ENCODE results near the gene CD84.
"Not testable (repeated sequence)": the region's sequence is repeated elsewhere in the genome, so short reads cannot be mapped to it uniquely, and the experiment has no call there.

CD84 gene

DNA sequence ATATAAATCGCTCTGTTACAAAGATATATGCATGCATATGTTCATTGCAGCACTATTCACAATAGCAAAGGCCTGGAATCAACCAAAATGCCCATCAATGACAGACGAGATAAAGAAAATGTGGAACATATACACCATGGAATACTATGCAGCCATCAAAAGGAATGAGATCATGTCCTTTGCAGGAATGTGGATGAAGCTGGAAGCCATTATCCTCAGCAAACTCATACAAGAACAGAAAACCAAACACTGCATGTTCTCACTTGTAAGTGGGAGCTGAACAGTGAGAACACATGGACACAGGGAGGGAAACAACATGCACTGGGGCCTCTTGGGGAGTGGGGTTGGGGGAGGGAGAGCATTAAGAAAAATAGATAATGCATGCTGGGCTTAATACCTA lies 61.8 kb downstream of the CD84 start:
- DNase-seq (ENCODE audit: low spot score): not testable (repeated sequence)

DNA sequence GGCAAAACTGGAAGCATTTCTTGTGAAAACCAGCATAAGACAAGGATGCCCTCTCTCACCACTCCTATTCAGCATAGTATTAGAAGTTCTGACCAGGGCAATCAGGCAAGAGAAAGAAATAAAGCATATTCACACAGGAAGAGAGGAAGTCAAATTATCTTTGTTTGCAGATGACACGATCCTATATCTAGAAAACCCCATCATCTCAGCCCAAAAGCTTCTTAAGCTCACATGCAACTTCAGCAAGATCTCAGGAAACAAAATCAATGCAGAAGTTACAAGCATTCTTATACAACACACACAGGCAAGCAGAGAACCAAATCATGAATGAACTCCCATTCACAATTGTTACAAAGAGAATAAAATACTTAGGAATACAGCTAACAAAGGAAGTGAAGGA lies 63.4 kb downstream of the CD84 start:
- not testable (repeated sequence) for DNase-seq (ENCODE audit: low spot score)

DNA sequence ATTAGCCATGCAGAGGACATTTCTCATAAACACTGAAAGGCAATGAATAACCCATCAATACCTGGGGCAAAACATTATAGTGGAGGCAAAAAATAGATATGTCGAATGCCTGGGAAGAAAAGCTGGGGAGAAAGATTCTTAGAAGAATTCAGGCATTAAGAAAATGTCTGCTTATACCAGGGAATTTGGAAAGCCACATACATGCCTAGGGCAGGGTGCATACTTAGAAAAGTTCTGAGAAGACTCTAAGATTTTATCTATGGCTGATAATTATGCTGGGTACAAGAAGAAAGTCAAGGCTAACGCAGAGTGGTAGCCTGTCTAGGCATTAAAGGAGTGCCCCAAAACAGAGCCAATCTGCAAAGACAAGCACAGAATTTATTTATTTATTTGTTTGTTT lies 74.6 kb downstream of the CD84 start:
- no peak for DNase-seq (ENCODE audit: low spot score)

DNA sequence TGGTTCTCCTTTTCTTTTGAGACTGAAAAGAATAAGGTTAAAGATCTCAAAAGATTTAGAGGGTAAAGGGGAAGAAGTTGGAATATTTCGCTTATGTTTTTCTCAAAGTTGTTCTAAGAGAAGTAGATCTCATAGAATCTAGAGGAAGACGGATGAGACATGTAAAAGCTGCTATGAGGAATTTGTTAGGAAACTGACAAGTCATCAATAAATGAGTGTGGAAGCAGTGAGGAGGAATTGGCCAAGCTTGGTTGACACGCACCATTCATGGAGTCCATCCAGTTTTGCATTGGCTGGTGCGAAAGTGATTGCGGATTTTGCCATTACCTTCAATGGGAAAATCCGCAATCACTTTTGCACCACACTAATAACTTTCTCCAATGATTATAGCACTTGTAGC lies 76.2 kb downstream of the CD84 start:
- DNase-seq (ENCODE audit: low spot score): no peak

DNA sequence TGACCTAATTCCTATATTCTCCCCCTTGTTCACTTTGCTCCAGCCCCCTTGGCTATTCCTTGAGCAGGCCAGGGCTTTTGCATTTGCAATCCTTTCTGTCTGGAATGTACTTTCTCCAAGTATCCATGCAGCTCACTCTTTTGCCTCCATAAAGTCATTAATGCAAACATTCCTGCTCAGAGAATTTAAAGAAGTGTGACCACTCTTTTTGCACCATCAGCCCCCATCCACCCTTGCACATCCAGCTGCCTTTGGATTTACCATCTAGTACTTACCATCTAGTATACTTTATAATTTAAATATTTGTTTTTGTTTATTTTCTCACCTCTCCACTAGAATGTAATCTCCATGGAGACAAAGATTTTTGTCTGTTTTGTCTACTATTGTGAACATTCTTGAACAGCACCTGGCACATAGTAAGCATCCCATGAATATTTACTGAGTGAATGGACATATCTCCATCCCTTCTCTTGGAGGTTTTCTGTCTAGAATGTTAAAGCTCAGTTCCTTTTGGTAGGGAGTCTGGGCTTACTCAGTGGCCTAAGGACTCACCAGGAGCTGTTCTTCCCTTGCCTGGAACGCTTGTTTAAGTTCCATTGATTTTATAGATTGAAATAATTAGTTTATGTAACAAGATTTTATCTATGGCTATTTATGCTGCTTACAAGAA lies 78.8 kb downstream of the CD84 start:
- no peak for DNase-seq (ENCODE audit: low spot score)

DNA sequence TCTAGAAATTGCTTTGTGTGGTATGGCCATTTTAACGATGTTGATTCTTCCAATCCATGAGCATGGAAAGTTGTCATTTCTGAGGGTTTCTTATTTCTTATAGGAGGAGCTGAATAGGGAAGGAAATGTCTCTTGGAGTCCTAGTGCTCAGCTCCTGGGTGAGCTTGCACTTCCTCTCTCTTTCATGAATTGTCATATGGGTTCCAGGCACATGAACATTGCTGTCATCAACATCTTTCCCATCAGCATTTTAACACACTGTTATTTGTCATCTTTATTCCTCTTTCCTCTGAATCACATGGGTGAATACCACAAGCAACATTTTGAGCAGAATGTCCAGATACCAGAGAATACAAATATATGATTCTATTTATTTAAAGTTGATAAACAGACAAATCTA lies 79.7 kb downstream of the CD84 start:
- DNase-seq (ENCODE audit: low spot score): no peak

DNA sequence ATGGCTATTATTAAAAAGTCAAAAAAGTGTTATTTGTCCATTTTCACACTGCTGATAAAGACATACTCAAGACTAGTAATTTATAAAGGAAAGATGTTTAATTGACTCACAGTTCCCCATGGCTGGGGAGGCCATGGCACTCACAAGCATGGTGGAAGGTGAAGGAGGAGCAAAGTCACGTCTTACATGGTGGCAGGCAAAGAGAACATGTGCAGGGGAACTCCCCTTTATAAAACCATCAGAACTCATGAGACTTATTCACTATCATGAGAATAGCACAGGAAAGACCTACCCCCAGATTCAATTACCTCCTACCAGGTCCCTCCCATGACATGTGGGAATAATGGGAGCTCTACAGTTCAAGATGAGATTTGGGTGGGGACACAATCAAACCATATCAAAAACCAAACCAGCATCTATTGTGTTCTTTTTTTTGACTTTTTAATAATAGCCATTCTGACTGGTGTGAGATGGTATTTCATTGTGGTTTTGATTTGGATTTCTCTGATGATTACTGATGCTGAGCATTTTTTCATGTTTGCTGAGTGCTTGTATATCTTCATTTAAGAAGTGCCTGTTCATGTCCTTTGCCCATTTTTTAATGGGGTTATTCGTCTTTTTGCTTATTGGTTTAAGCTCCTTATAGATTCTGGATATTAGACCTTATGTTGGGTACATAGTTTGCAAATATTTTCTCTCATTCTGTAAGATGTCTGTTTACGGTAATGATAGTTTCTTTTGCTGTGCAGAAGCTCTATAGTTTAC lies 80.8 kb downstream of the CD84 start:
- not testable (repeated sequence) for DNase-seq (ENCODE audit: low spot score)

DNA sequence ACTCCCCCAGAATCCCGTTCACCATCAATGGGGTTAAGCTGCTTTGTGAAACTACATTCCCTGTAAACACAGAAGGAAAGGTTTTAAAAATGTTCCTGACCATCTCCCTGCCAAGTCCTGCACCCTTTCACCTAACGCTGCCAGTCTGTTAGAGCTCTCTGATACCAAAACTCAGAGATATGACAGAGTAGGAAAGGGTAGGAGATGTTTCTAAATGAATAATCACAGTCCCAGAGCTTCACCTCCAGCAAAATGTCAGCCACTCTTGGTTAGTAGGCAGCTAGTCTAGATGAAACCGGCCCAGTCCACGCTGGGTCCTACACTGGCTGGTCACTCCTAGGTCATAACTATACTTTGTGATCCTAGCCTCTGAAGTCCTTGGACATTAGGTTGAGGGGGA lies 83.0 kb downstream of the CD84 start:
- no peak for DNase-seq (ENCODE audit: low spot score)

DNA sequence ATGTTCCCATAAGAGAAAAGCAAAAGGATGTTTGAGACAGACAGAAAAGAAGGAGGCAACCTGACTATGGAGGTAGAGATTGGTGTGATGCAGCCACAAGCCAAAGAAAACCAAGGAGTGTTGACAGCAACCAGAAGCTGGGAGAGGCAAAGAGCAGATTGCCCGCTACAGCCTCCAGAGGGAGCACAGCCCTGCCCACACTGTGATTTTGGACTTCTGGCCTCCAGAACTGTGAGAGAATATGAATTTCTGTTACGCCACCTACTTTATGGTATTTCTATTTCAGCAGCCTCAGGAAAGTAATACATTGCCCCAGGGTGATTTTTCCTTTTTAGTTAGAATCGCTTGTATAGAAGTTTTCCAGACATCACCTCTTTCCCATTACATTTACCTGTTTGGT lies 84.7 kb downstream of the CD84 start:
- peak; percentile 2 for DNase-seq (ENCODE audit: low spot score)

DNA sequence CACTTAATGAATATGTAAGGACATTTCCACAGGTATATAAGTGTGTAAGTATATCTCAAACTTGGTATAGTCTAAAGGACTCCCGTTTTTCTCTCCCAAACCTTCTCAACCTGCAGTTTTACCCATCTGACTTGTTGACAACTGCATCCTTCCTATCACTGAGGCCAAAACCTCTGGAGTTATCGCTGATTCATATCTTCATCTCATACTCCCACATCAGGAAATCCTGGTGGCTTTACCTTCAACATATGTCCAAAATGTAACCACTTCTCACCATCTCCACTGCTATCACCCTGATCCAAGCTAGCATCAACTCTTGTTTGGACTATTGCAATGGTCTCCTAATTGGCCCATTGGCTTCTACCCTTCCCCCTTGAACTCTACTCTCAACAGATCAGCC lies 86.7 kb downstream of the CD84 start:
- DNase-seq (ENCODE audit: low spot score): no peak

DNA sequence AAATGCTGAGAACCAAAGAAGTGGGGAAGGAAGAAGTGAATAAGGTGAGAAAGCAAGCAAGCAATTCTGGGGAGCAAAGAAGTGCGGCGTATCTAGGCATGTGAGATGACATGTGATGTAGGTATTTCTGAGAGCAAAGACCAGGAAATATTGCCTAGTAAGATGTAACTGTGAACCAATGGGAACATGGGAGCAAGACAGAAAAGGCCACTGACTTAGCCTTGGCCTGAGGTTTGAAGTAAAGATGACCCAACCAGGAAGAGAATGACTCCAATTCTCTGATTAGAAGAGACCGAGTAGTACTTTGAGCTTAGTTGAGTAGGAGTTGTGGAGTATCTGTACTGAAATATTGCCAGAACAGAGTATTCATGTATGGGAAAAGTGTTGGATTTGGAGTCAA lies 87.3 kb downstream of the CD84 start:
- no peak for DNase-seq (ENCODE audit: low spot score)
